ENCODE measurements around the gene C1RL.
"Not testable (repeated sequence)": the region's sequence is repeated elsewhere in the genome, so short reads cannot be mapped to it uniquely, and the experiment has no call there.

The C1RL gene

GRCh38 chr12:7066596-7066995 is 42.4 kb downstream of the C1RL start:
- Mint-ChIP-seq H3K4me1 (no peaks in the 10 kb centered on the region), H3K27ac (no peak overlapping the region), H3K36me3 (peaks cover 0 to 1% of the 10 kb centered on the region in 2 donors), H3K27me3 (peaks cover 25 to 41% of the 10 kb centered on the region in 2 donors), H3K4me3 (no peak overlapping the region), H3K9me3 (no peaks in the 10 kb centered on the region)
- ATAC-seq (replicated peaks) (no peak), DNase-seq (no peak)

GRCh38 chr12:7065073-7065623 is 43.9 kb downstream of the C1RL start:
- no peaks in the 10 kb centered on the region for H3K9me3 Mint-ChIP-seq
- no peak overlapping the region for H3K27ac Mint-ChIP-seq
- H3K27me3 Mint-ChIP-seq = peaks cover 35 to 46% of the 10 kb centered on the region in 2 donors
- no peaks in the 10 kb centered on the region for H3K4me1 Mint-ChIP-seq
- peaks cover 0 to under 1% of the 10 kb centered on the region in 2 donors for H3K36me3 Mint-ChIP-seq
- DNase-seq (no peak), ATAC-seq (replicated peaks) (no peak)
- H3K4me3 Mint-ChIP-seq = no peak overlapping the region

- no peak overlapping the region for H3K27ac Mint-ChIP-seq
- no peak for ATAC-seq (replicated peaks)
- H3K4me3 Mint-ChIP-seq = no peak overlapping the region
- no peaks in the 10 kb centered on the region for H3K36me3 Mint-ChIP-seq
- H3K27me3 Mint-ChIP-seq = peaks cover 39 to 49% of the 10 kb centered on the region in 2 donors
- no peak for DNase-seq
- H3K4me1 Mint-ChIP-seq = no peaks in the 10 kb centered on the region
- no peaks in the 10 kb centered on the region for H3K9me3 Mint-ChIP-seq
These were observed 44.5 kb downstream of the C1RL start for GRCh38 chr12:7064516-7064915.

- ATAC-seq (replicated peaks) (no peak), DNase-seq (no peak)
- H3K27ac Mint-ChIP-seq = no peak overlapping the region
- H3K9me3 Mint-ChIP-seq = no peaks in the 10 kb centered on the region
- H3K4me3 Mint-ChIP-seq = no peak overlapping the region
- no peaks in the 10 kb centered on the region for H3K36me3 Mint-ChIP-seq
- H3K4me1 Mint-ChIP-seq = no peaks in the 10 kb centered on the region
- peaks cover 44 to 58% of the 10 kb centered on the region in 2 donors for H3K27me3 Mint-ChIP-seq
These were observed 47.4 kb downstream of the C1RL start for GRCh38 chr12:7061596-7061995.

GRCh38 chr12:7061138-7061537 is 47.9 kb downstream of the C1RL start:
- ATAC-seq (replicated peaks) = no peak
- no peaks in the 10 kb centered on the region for H3K4me1 Mint-ChIP-seq

GRCh38 chr12:7060353-7060954 is 48.6 kb downstream of the C1RL start, which contains the start of gene C1S:
Gene C1S, plus strand, starts transcription at chr12:7060718. Its CDS starts 1,195 bp downstream, at chr12:7061913.
- H3K27me3 Mint-ChIP-seq = peaks cover 39 to 63% of the 10 kb centered on the region in 2 donors
- no peaks in the 10 kb centered on the region for H3K9me3 Mint-ChIP-seq
- no peak for DNase-seq

More at GRCh38 chr12:7061138-7061537, 47.9 kb downstream of the C1RL start:
- Mint-ChIP-seq H3K27ac (no peak overlapping the region), H3K36me3 (no peaks in the 10 kb centered on the region), H3K27me3 (peaks cover 41 to 56% of the 10 kb centered on the region in 2 donors), H3K9me3 (no peaks in the 10 kb centered on the region), H3K4me3 (no peak overlapping the region)
- no peak for DNase-seq

GRCh38 chr12:7059780-7060179 is 49.2 kb downstream of the C1RL start:
- H3K9me3 Mint-ChIP-seq = no peaks in the 10 kb centered on the region
- no peaks in the 10 kb centered on the region for H3K36me3 Mint-ChIP-seq
- no peak overlapping the region for H3K27ac Mint-ChIP-seq
- DNase-seq (no peak), ATAC-seq (replicated peaks) (no peak)
- no peaks in the 10 kb centered on the region for H3K4me1 Mint-ChIP-seq
- no peak overlapping the region for H3K4me3 Mint-ChIP-seq
- peaks cover 46 to 70% of the 10 kb centered on the region in 2 donors for H3K27me3 Mint-ChIP-seq

More at GRCh38 chr12:7060353-7060954, 48.6 kb downstream of the C1RL start, which contains the start of gene C1S:
- no peak for ATAC-seq (replicated peaks)
- Mint-ChIP-seq H3K36me3 (no peaks in the 10 kb centered on the region), H3K4me1 (no peaks in the 10 kb centered on the region), H3K27ac (no peak within 1 kb of the TSS), H3K4me3 (no peak within 1 kb of the TSS)

- Mint-ChIP-seq H3K27me3 (peaks cover 50 to 74% of the 10 kb centered on the region in 2 donors), H3K36me3 (no peaks in the 10 kb centered on the region), H3K4me1 (no peaks in the 10 kb centered on the region), H3K4me3 (no peak overlapping the region), H3K9me3 (no peaks in the 10 kb centered on the region), H3K27ac (no peak overlapping the region)
- DNase-seq (no peak), ATAC-seq (replicated peaks) (no peak)
These were observed 50.1 kb downstream of the C1RL start for GRCh38 chr12:7058850-7059395.

- Mint-ChIP-seq H3K27ac (no peak overlapping the region), H3K36me3 (no peaks in the 10 kb centered on the region), H3K4me1 (no peaks in the 10 kb centered on the region), H3K9me3 (no peaks in the 10 kb centered on the region), H3K4me3 (no peak overlapping the region), H3K27me3 (peaks cover 51 to 74% of the 10 kb centered on the region in 2 donors)
- no peak for DNase-seq
- no peak for ATAC-seq (replicated peaks)
These were observed 50.7 kb downstream of the C1RL start for GRCh38 chr12:7058163-7058845.

GRCh38 chr12:7055736-7056135 is 53.3 kb downstream of the C1RL start:
- not testable (repeated sequence) for H3K36me3 Mint-ChIP-seq; H3K4me3 Mint-ChIP-seq; DNase-seq; H3K4me1 Mint-ChIP-seq; ATAC-seq (replicated peaks); H3K27ac Mint-ChIP-seq; H3K9me3 Mint-ChIP-seq
- peaks cover 59 to 81% of the 10 kb centered on the region in 2 donors for H3K27me3 Mint-ChIP-seq

GRCh38 chr12:7054925-7055324 is 54.1 kb downstream of the C1RL start:
- H3K27me3 Mint-ChIP-seq = peaks cover 51 to 77% of the 10 kb centered on the region in 2 donors
- no peaks in the 10 kb centered on the region for H3K36me3 Mint-ChIP-seq
- DNase-seq = no peak
- ATAC-seq (replicated peaks) = no peak
- no peak overlapping the region for H3K27ac Mint-ChIP-seq
- no peaks in the 10 kb centered on the region for H3K9me3 Mint-ChIP-seq
- H3K4me3 Mint-ChIP-seq = no peak overlapping the region
- no peaks in the 10 kb centered on the region for H3K4me1 Mint-ChIP-seq

GRCh38 chr12:7049973-7050372 is 59.0 kb downstream of the C1RL start:
- ATAC-seq (replicated peaks); H3K4me3 Mint-ChIP-seq; H3K27ac Mint-ChIP-seq; H3K36me3 Mint-ChIP-seq; H3K4me1 Mint-ChIP-seq; H3K9me3 Mint-ChIP-seq; DNase-seq: not testable (repeated sequence)
- peaks cover 22 to 34% of the 10 kb centered on the region in 2 donors for H3K27me3 Mint-ChIP-seq

GRCh38 chr12:7049445-7049951 is 59.5 kb downstream of the C1RL start:
- ATAC-seq (replicated peaks); H3K4me1 Mint-ChIP-seq; H3K27ac Mint-ChIP-seq; H3K4me3 Mint-ChIP-seq; H3K36me3 Mint-ChIP-seq; DNase-seq; H3K9me3 Mint-ChIP-seq: not testable (repeated sequence)
- H3K27me3 Mint-ChIP-seq = peaks cover 21 to 30% of the 10 kb centered on the region in 2 donors

- no peaks in the 10 kb centered on the region for H3K36me3 Mint-ChIP-seq
- peaks cover 10% of the 10 kb centered on the region in 2 donors for H3K27me3 Mint-ChIP-seq
- ATAC-seq (replicated peaks) = no peak
- no peak overlapping the region for H3K4me3 Mint-ChIP-seq
- H3K9me3 Mint-ChIP-seq = no peaks in the 10 kb centered on the region
- H3K27ac Mint-ChIP-seq = no peak overlapping the region
- no peaks in the 10 kb centered on the region for H3K4me1 Mint-ChIP-seq
- no peak for DNase-seq
These were observed 61.7 kb downstream of the C1RL start for GRCh38 chr12:7047306-7047705.
